Lower leg skin (tissue), 4 donors: ENCODE data around the gene RTN4RL1. TPM values are rescaled to one million over a fixed set of nuclear protein-coding genes. Genes with fewer than 3 reads are reported as not detected.
A peak's percentile ranks its signal among the peaks of the same experiment; 100 is the strongest.

ENCODE experiments used
- DNase-seq, 2 donors: peaks; one replicate each; pipeline ENCODE4 v3.0.0-alpha.2; 2019; ENCODE audit warnings: low spot score in 2 of 2
- H3K4me3 ChIP-seq: fragments of 200-600 bp; sonication (generic); 2 replicates; pipeline ENCODE4 v1.5.1; 2017; ENCODE audit warnings: mild to moderate bottlenecking, low read depth; ENCODE audit not compliant: poor library complexity, severe bottlenecking
- POLR2A ChIP-seq, 2 donors: fragments of 450-650 bp; IDR thresholded peaks; one replicate each; pipeline ENCODE4 v1.6.1; 2016 to 2017; ENCODE audit warnings: antibody characterized with exemption in 2 of 2, mild to moderate bottlenecking in 1 of 2, moderate library complexity in 1 of 2
- WGBS, 2 donors: methylation state at CpG; one replicate each; pipeline ENCODE4 v1.1.5; 2018; 5-methylcytosine and 5-hydroxymethylcytosine counted together
- intact Hi-C: fragments of 100-400 bp; cut with DNase I; formaldehyde crosslinking; loops from one replicate; pipeline ENCODE4 v1.15.0; 2023; ENCODE audit warnings: low total_unique reads
- total RNA-seq, 4 donors: library from RNA; depleted of rRNA; stranded (reverse); fragments of >200 nt; gene quantifications; one replicate each; pipeline ENCODE4 v1.1.0, GENCODE V29; 2016
- TF ChIP-seq, protein P1 (sequence below), 3 donors: fragments of 450-650 bp; IDR thresholded peaks; one replicate each; pipeline ENCODE4 v1.5.1; 2016; ENCODE audit warnings: antibody characterized with exemption in 3 of 3, mild to moderate bottlenecking in 3 of 3, moderate library complexity in 2 of 3

Gene RTN4RL1
- total RNA-seq, 4 donors from 2014 or later = 19.1 to 31.5 (median 27.6) TPM

DNA sequence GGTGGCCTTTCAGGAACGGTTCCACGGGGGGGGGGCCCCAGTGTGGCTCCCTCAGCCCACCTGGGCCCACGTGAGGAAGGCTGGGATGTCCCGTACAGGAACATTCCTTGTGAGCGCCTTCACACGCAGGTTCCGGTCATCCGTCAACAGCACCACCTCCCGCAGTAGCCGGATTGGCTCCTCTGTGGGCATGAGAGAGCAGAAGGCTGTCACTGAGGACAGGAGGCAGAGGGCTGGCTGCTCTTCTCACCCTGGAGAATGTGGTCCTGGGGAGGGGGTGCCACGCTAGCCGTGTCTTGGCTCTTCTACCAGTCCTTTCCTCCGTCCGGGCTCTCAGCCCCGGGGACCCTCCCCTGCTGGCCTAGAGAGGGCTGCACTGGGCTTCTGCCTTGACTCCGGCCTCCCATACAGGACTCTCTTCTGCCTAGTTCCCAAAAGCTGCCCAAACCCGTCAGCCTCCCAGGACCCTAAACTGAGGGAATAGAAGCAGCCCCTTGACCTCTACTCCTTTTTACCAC lies 36.4 kb upstream of the RTN4RL1 start:
- TF ChIP-seq POLR2A (IDR thresholded peaks at IDR 0.05) = no peak
- TF ChIP-seq, protein P1, sequence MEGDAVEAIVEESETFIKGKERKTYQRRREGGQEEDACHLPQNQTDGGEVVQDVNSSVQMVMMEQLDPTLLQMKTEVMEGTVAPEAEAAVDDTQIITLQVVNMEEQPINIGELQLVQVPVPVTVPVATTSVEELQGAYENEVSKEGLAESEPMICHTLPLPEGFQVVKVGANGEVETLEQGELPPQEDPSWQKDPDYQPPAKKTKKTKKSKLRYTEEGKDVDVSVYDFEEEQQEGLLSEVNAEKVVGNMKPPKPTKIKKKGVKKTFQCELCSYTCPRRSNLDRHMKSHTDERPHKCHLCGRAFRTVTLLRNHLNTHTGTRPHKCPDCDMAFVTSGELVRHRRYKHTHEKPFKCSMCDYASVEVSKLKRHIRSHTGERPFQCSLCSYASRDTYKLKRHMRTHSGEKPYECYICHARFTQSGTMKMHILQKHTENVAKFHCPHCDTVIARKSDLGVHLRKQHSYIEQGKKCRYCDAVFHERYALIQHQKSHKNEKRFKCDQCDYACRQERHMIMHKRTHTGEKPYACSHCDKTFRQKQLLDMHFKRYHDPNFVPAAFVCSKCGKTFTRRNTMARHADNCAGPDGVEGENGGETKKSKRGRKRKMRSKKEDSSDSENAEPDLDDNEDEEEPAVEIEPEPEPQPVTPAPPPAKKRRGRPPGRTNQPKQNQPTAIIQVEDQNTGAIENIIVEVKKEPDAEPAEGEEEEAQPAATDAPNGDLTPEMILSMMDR (IDR thresholded peaks at IDR 0.05) = no peak
- no peak overlapping the region for H3K4me3 ChIP-seq
- 80 to 91% methylated on average over 15 to 17 of the region's 17 CpGs for WGBS, 2 donors
- intact Hi-C loops = loop anchor here (5.0 kb wide), 1 partner anchor 181 kb away; no protein-coding TSS in a partner anchor
- no peak for DNase-seq

DNA sequence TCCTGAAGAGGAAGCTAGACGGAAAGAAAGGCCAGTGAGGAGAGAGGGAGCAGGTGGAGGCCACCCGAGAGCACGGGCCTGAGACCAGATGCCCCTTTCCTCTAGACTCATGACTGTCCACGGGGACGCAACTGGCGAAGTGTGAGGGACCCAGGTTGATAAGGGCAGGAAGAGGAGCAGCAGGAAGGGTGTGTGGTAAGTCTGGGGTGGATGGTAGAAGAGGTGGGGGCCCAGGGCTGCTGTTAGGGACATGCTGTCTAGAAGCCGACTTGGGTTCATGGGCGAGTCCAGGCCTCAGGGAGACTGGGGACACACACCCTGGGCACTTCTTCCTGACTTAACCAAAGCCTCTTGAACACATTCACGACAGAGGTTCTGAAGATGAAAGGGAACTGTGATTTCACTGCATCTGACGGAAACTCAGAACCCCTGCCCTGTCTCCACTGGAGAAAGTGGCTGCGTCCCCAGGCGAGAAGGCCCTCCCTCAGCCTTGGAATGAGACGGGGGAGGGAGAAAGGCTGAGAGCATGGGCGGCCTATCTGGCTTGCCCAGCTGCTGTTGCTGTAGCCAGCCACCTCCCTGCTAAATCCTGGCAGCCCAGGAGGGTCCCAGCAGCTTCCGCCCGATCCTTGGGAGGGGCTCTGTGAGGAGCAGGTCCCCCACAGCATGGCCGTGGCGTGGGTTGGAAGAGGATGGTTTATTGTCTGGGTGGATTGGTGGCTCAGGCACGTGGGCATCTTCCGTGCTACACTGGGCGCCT lies 35.7 kb upstream of the RTN4RL1 start:
- no peak overlapping the region for H3K4me3 ChIP-seq
- TF ChIP-seq POLR2A (IDR thresholded peaks at IDR 0.05) = no peak
- TF ChIP-seq, protein P1 (IDR thresholded peaks at IDR 0.05) = no peak
- intact Hi-C loops = loop anchor here (5.0 kb wide), 1 partner anchor 181 kb away; no protein-coding TSS in a partner anchor
- peak in 1 of 2 donors; percentile 84 for DNase-seq
- WGBS, 2 donors = 73 to 79% methylated on average over 19 to 21 of the region's 21 CpGs

DNA sequence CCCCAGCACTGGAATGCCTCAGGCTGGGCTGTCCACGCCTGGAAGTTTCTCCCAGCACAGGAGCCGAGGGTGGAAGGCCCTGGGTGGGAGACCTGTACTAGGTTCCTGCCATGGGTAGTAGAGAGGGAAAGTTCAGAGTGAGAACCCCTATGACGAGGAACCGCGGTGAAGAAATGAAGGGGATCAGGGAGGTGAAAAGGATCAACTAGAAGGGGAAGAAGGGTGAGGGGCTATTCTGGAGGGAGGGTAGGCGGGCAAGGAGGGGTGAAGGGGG lies 35.2 kb upstream of the RTN4RL1 start:
- DNase-seq = no peak
- no peak overlapping the region for H3K4me3 ChIP-seq
- intact Hi-C loops = loop anchor here (5.0 kb wide), 1 partner anchor 182 kb away; no protein-coding TSS in a partner anchor
- 84 to 86% methylated on average over 6 of the region's 6 CpGs for WGBS, 2 donors
- TF ChIP-seq POLR2A (IDR thresholded peaks at IDR 0.05) = no peak
- TF ChIP-seq, protein P1 (IDR thresholded peaks at IDR 0.05) = no peak

DNA sequence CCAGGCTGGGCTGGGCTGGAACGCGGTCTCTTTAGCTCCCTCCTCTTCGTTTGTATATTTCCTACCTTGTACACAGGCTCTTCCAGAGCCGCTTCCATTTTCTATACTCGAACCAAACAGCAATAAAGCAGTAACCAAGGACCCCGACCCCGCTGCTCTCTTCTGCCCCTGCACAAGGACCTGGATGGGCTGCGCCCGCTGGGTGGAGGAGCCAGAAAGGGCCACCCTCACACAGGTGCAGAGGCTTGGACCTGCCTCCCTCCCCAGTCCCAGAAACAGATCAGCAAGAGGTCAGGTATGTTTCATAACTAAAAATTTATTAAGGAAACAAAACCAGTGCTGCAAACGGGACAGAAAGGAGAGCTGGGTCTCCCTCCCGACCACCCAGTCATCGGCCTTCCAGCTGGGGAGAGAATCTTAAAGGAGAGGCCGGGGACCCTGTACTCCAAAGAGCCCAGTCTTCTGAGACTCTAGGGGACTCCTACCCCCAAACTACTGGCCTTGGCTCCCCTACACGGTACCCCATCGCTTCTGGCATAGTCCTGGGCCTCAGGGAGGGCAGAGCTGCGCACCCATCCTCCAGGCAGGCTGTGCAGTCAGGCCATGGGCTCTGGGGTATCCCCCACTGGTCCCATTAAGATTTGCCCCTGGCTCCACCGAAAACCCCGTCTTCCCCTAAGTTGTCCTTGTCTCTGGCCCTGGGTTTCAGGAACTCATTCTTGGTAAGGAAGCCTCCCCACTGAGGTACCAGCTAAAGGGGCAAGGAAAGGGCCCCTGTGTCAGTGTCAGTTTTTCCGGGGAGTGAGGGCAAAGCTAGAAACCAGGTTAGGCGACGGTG lies 34.6 kb upstream of the RTN4RL1 start:
- intact Hi-C loops = loop anchor here (5.0 kb wide), 1 partner anchor 183 kb away; no protein-coding TSS in a partner anchor

More for the DNA sequence above, 34.6 kb upstream of the RTN4RL1 start:
- DNase-seq = peak in 1 of 2 donors; percentile 84
- TF ChIP-seq, protein P1 (IDR thresholded peaks at IDR 0.05) = no peak
- TF ChIP-seq POLR2A (IDR thresholded peaks at IDR 0.05) = no peak
- 72 to 77% methylated on average over 21 of the region's 21 CpGs for WGBS, 2 donors
- no peak overlapping the region for H3K4me3 ChIP-seq
